Measurements from ENCODE around the gene HSPH1. TPM values are rescaled to one million over a fixed set of nuclear protein-coding genes. Genes with fewer than 3 reads are reported as not detected.
"Not testable (repeated sequence)": the region's sequence is repeated elsewhere in the genome, so short reads cannot be mapped to it uniquely, and the experiment has no call there.

The HSPH1 gene
- total RNA-seq, 1 experiment from 2014 or later = 116 TPM

DNA sequence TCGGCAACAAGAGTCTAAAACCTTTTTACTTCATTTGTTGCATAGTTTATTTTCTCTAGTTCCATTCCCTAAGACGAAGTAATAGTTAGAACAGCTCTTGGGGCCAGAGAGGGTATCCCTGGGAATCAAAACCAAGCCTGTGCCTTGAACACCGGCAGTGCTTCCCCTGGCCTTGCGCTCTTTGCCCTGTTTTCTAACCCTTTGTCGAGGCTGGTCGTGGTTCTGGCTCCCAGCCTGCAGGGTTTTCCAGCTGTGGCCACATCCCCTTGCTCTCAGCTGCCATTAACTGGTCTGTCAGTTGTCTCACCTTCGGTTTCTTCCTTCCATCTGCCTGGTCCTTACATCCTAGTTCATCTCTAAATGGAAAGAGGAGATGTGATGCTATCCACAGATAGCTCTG lies 61.0 kb downstream of the HSPH1 start:
- no peak for ATAC-seq
- Histone ChIP-seq H3K27ac (ENCODE audit: low read depth, low read length) (no peak overlapping the region), H3K9me3 (ENCODE audit: control insufficient read depth in 1 of 2, insufficient read depth in 1 of 2, low read depth in 1 of 2, low read length in 2 of 2) (no peaks in the 10 kb centered on the region), H4K20me1 (ENCODE audit: insufficient read depth) (no peaks in the 10 kb centered on the region), H2AFZ (ENCODE audit: low read depth, low read length, poor library complexity, severe bottlenecking) (no peak overlapping the region), H3K27me3 (ENCODE audit: insufficient read depth, low read length) (peaks cover 26% of the 10 kb centered on the region; the same call in 1 of the 2 replicates), H3K4me3 (replicated peaks in 1 of 2; ENCODE audit: low read depth in 1 of 2, low read length in 2 of 2) (no peak overlapping the region), H3K4me1 (ENCODE audit: control insufficient read depth in 1 of 2, insufficient read depth in 2 of 2, low read length in 2 of 2) (peaks cover 0 to 7% of the 10 kb centered on the region in 2 experiments; a peak in 2 of 4 replicates), H3K79me2 (ENCODE audit: insufficient read depth, low read length) (no peaks in the 10 kb centered on the region), H3K9ac (ENCODE audit: low read length) (no peak overlapping the region), H3K9me2 (ENCODE audit: insufficient read depth) (no peaks in the 10 kb centered on the region), H3K36me3 (ENCODE audit: control insufficient read depth in 1 of 2, insufficient read depth in 2 of 2, low read length in 2 of 2) (no peaks in the 10 kb centered on the region), H3K4me2 (ENCODE audit: low read length) (no peak overlapping the region)
- RAD21 ChIA-PET (ENCODE audit: low non-redundant PET in 1 of 2, low total read pairs in 2 of 2, uncharacterized antibody in 2 of 2, unreplicated experiment in 2 of 2) = no interaction called here
- DNase-seq (ENCODE audit: low read depth, low spot score) = no peak
- POLR2A ChIA-PET = no interaction called here
- CTCF ChIA-PET = no interaction called here
- BruUV-seq (replicated peaks) = no TSS peak
- no peak for TF ChIP-seq FOSL1 (IDR thresholded peaks at IDR 0.05; ENCODE audit: low read depth)
- TF ChIP-seq TCF7L2 (IDR thresholded peaks at IDR 0.05; ENCODE audit: borderline replicate concordance, extremely low read depth, insufficient read depth, insufficient read length) = no peak
- TF ChIP-seq, protein P1, sequence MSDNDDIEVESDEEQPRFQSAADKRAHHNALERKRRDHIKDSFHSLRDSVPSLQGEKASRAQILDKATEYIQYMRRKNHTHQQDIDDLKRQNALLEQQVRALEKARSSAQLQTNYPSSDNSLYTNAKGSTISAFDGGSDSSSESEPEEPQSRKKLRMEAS (IDR thresholded peaks at IDR 0.05) = no peak
- no peak for TF ChIP-seq ELF1 (IDR thresholded peaks at IDR 0.05; ENCODE audit: borderline replicate concordance, low read depth)
- TF ChIP-seq SP1 (IDR thresholded peaks at IDR 0.05; ENCODE audit: low read depth) = no peak
- TF ChIP-seq JUND (IDR thresholded peaks at IDR 0.05) = no peak
- intact Hi-C loops (cut with micrococcal nuclease) = no loop called here

DNA sequence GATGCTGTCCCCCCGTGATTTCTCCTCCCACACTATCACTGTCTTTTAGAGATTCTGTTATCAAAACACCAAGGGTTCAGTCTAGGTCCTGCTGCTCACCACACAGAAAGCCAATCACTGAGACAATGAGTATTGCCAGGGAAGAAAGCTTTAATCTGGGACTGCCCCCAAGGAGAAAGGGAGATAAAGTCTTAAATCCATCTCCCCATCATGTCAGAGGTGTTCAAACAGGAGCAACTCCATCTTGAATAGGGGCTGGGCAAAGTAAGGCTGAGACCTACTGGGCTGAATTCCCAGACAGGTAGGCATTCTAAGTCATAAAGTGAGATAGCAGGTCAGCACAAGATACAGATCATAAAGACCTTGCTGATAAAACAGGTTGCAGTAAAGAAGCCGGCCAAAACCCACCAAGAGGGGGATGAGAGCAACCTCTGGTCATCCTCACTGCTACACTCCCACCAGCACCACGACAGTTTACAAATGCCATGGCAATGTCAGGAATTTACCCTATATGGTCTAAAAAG lies 63.7 kb downstream of the HSPH1 start:
- not testable (repeated sequence) for H3K27ac ChIP-seq (ENCODE audit: low read depth, low read length); BruUV-seq (replicated peaks)

More for the DNA sequence above, 63.7 kb downstream of the HSPH1 start:
- CTCF ChIA-PET; H3K4me3 ChIP-seq (replicated peaks in 1 of 2; ENCODE audit: low read depth in 1 of 2, low read length in 2 of 2); H4K20me1 ChIP-seq (ENCODE audit: insufficient read depth); H3K9ac ChIP-seq (ENCODE audit: low read length); RAD21 ChIA-PET (ENCODE audit: low non-redundant PET in 1 of 2, low total read pairs in 2 of 2, uncharacterized antibody in 2 of 2, unreplicated experiment in 2 of 2); DNase-seq (ENCODE audit: low read depth, low spot score); H3K79me2 ChIP-seq (ENCODE audit: insufficient read depth, low read length); H3K36me3 ChIP-seq (ENCODE audit: control insufficient read depth in 1 of 2, insufficient read depth in 2 of 2, low read length in 2 of 2); H3K4me1 ChIP-seq (ENCODE audit: control insufficient read depth in 1 of 2, insufficient read depth in 2 of 2, low read length in 2 of 2); intact Hi-C loops (cut with micrococcal nuclease); H3K9me2 ChIP-seq (ENCODE audit: insufficient read depth); ATAC-seq; H2AFZ ChIP-seq (ENCODE audit: low read depth, low read length, poor library complexity, severe bottlenecking); H3K9me3 ChIP-seq (ENCODE audit: control insufficient read depth in 1 of 2, insufficient read depth in 1 of 2, low read depth in 1 of 2, low read length in 2 of 2); H3K4me2 ChIP-seq (ENCODE audit: low read length); POLR2A ChIA-PET: not testable (repeated sequence)
- H3K27me3 ChIP-seq (ENCODE audit: insufficient read depth, low read length) = peaks cover 16% of the 10 kb centered on the region; the same call in 1 of the 2 replicates
